ENCODE measurements around the gene FAM120A.

- TF ChIP-seq POLR2A (IDR thresholded peaks at IDR 0.05) (no peak), EP300 (IDR thresholded peaks at IDR 0.05) (no peak)
- TF ChIP-seq, protein P1, sequence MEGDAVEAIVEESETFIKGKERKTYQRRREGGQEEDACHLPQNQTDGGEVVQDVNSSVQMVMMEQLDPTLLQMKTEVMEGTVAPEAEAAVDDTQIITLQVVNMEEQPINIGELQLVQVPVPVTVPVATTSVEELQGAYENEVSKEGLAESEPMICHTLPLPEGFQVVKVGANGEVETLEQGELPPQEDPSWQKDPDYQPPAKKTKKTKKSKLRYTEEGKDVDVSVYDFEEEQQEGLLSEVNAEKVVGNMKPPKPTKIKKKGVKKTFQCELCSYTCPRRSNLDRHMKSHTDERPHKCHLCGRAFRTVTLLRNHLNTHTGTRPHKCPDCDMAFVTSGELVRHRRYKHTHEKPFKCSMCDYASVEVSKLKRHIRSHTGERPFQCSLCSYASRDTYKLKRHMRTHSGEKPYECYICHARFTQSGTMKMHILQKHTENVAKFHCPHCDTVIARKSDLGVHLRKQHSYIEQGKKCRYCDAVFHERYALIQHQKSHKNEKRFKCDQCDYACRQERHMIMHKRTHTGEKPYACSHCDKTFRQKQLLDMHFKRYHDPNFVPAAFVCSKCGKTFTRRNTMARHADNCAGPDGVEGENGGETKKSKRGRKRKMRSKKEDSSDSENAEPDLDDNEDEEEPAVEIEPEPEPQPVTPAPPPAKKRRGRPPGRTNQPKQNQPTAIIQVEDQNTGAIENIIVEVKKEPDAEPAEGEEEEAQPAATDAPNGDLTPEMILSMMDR (IDR thresholded peaks at IDR 0.05), result no peak
Measured at GRCh38 chr9:93578844-93579243, 127.4 kb downstream of the FAM120A start.
